KG1 (cell line): ENCODE results near the gene ASF1A.

Experiments used
- DNase-seq: peaks from one replicate; lab custom pipeline; 2025; lab: John Stamatoyannopoulos, UW

Gene ASF1A

GRCh38 chr6:118913161-118913560 is 19.2 kb downstream of the ASF1A start:
- no peak for DNase-seq

GRCh38 chr6:118914598-118914997 is 20.6 kb downstream of the ASF1A start:
- DNase-seq, result no peak

DNA sequence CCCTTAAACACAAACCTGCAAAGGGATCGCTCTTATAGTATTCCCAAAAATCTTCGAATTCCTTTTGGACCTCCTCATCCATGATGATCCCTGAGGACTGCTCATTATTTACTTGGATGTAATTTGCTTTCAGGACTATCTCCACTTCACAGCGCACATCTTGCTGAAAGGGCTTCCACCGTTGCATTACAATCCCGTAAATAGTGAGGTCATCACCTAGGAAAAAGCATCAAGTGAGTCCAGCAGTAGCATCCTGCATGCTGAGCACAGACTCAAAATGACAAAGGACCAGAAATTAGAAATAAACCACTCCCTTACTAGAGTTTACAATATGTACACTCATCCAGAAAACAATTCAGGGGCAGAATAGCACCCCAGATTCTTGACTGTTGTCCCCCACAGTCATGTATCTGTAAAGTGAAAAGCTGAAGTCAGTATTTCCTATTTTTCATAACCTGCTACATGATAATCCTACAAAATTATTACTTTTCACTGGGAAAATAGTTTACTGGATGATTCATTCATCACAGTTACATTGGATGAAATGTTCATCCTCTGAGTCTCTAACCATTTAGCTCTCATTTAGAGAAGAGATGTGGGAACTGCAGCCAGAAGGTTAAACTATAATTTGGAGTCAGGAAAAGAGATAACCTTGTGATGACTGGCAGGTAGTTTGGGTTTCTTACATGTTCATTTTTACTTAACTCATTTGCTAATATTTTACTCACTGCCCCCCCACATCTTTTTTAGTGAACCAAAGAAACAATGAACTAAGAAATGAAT is 23.8 kb downstream of the ASF1A start:
- no peak for DNase-seq

- no peak for DNase-seq
Measured at GRCh38 chr6:118918329-118918725, 24.4 kb downstream of the ASF1A start.

DNA sequence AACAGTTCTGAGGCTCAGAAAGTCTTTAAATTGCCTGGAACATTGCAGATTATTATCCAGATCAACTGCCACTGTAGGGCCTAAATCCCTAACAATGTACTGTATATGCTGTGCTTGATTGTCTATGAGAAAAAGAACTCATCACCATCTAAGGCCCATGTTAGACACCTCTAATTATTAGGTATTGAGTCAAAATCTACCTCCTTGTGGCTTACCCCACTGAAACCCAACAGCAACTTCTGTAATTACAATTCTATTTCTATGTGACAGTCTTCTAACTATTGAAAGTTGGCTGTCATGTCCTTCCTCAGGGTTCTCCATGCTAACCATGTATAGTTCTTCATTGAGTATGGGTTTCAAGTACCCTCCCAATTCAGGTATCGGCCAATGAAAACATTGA is 27.1 kb downstream of the ASF1A start:
- no peak for DNase-seq

DNA sequence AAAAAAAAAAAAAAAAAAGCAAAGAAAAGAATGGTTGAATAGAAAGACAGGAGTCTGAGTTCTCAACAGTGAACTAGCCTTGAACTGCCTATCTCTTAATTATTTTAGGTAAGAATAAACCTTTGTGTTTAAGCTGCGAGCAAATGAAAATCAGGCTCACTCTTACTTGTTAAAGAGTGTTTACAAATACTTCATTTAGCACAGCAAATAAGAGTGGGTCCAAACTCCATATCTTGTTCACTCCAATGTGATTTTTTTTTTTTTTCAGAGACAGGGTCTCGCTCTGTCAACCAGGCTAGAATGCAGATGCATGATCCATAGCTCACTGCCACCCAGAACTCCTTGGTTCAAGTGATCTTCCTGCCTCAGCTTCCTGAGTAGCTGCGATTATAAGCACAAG is 29.1 kb downstream of the ASF1A start:
- DNase-seq, result no peak

GRCh38 chr6:118930680-118931079 is 36.7 kb downstream of the ASF1A start:
- DNase-seq, result no peak

- no peak for DNase-seq
Measured at GRCh38 chr6:118931436-118931835, 37.5 kb downstream of the ASF1A start.

DNA sequence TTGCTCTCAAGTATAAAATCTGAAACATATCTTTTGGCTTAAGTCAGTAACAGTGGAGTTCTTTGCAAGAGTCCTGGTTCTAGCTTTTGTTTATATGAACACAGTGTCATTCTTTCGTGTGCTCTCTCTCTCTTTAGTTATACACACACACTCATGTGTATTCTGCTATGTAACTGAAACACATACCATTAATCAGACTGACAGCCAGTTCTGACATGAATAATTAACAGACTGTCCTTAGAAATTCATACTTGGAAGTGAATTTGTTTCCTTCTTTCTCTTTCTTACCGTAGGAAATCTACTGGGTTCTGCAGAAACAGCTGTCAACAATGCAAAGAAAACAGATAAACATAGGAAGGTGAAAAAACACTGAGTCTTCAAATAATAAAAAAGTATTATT is 38.5 kb downstream of the ASF1A start:
- no peak for DNase-seq

- DNase-seq, result peak; percentile 51
Measured at GRCh38 chr6:118933855-118934460, 40.0 kb downstream of the ASF1A start.

DNA sequence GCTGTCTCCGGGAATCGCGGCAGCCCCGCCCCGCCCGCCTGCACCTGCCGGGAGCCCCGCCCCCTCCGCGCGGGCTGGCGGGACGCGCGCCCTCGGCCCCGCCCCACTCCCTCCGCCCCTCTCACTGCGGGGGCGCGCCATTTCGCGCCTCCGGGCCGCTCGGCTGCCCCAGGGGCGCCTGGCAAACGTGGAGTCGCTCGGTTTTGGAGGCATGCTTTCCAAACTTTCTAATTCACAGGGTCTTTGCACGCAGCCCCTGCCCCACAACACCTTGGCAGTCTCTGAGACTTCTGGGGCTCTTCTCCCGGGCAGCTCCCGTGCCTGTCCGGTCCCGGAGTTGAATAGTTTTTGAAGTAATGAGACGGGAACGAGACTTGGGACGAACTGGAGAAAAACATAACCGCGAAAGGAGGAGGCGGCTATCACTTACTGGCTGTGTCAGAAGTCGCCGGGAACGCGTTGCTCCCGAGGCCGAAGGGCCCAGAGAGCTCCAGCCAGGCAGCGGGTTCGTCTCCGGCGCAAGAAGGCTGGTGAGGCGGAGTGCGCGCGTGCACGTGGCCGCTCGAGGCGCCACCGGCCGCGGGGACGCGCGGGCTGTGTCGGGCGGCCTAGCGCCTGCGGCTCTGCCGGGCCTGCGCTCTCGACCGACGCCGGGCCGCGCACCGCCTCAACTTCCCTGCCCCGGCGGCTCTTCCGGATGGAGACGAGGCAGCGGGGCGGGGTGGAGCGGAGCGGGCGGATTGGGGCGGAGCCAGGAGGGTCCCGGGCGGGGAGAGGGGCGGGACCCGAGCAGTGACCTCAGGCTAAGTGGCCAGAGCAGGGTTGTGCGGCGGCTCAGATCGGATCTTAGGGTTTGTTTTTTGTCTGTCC is 40.7 kb downstream of the ASF1A start, which contains the start of gene MCM9:
MCM9 (minus strand) TSS at position 699 of the 870 bp plus-strand sequence. CDS start 3,436 bp downstream, outside the sequence.
- peak; percentile 90 for DNase-seq

- no peak for DNase-seq
Measured at GRCh38 chr6:118935331-118935668, 41.3 kb downstream of the ASF1A start.

GRCh38 chr6:118935978-118936703 is 42.2 kb downstream of the ASF1A start:
- no peak for DNase-seq

- DNase-seq, result no peak
Measured at GRCh38 chr6:118939683-118940082, 45.7 kb downstream of the ASF1A start.

DNA sequence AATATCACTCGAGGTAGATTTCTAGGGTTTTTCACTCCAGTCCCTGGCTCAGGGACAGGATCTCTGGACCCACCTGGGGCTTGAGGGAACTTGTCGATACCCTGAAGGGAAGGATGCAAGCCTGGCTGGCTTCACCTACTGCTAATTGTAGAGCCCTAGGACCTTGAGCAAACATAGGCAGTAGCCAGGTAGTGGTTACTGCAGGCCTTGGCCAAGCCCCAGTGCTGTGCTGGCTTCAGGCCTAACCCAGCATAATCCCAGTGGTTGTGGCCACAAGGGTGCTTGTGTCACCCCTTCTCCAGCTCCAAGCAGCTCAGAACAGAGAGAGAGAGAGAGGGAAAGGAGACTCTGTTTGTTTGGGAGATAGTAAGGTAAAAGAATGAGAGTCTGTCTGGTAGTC is 46.8 kb downstream of the ASF1A start:
- no peak for DNase-seq

GRCh38 chr6:118945217-118945616 is 51.3 kb downstream of the ASF1A start:
- no peak for DNase-seq

- DNase-seq, result no peak
Measured at GRCh38 chr6:118952683-118953082, 58.7 kb downstream of the ASF1A start.

DNA sequence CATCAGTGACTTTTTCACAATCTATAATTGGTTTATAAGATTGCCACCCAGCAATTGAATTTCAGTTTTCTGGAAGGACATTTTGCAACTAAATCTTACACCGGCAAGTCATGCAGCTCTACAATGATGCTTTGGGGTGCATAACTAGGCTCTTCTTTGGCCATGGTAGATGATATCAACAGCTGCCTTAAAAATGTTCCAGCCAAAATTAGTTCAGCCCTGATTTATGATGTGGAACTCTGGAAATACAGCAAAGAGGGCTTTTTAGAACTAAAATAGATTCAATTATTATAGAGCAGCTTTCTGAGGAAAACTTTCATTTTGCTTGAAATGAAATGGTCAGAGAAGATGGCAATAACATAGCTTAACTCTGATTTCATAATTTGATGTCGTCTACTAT is 59.4 kb downstream of the ASF1A start:
- DNase-seq, result no peak
